Measurements from ENCODE around the gene DST.

Gene DST

GRCh38 chr6:56575736-56576135, 67.0 kb downstream of the DST start:
- CTCF ChIA-PET: interaction anchor here (1.0 to 2.0 kb wide), 9 partner anchors 9 to 127 kb away, joined by 3 to 14 read pairs (median 5); no protein-coding TSS in a partner anchor
- no peak for TF ChIP-seq CTCF (IDR thresholded peaks at IDR 0.05; ENCODE audit: control extremely low read depth, extremely low read depth, low read depth, missing control alignments)
- no peak for DNase-seq (ENCODE audit: extremely low spot score)
- POLR2A ChIA-PET: no interaction called here

GRCh38 chr6:56574292-56574691, 68.4 kb downstream of the DST start:
- ChIA-PET POLR2A (no interaction called here), CTCF (interaction anchor here (1.2 to 1.4 kb wide), 2 partner anchors 13 to 52 kb away, joined by 4 to 6 read pairs; no protein-coding TSS in a partner anchor)

GRCh38 chr6:56573624-56574023, 69.1 kb downstream of the DST start:
- ChIA-PET CTCF (interaction anchor here (1.1 to 1.7 kb wide), 5 partner anchors 8 to 42 kb away, joined by 3 to 6 read pairs (median 3); no protein-coding TSS in a partner anchor), POLR2A (no interaction called here)
- DNase-seq (ENCODE audit: extremely low spot score): no peak
- no peak for TF ChIP-seq CTCF (IDR thresholded peaks at IDR 0.05; ENCODE audit: control extremely low read depth, extremely low read depth, low read depth, missing control alignments)

More at GRCh38 chr6:56574292-56574691, 68.4 kb downstream of the DST start:
- no peak for DNase-seq (ENCODE audit: extremely low spot score)
- no peak for TF ChIP-seq CTCF (IDR thresholded peaks at IDR 0.05; ENCODE audit: control extremely low read depth, extremely low read depth, low read depth, missing control alignments)

GRCh38 chr6:56572788-56573471, 69.8 kb downstream of the DST start:
- no peak for TF ChIP-seq CTCF (IDR thresholded peaks at IDR 0.05; ENCODE audit: control extremely low read depth, extremely low read depth, low read depth, missing control alignments)
- ChIA-PET CTCF (interaction anchor here (1.0 to 1.7 kb wide), 6 partner anchors 9 to 43 kb away, joined by 3 to 6 read pairs (median 3); no protein-coding TSS in a partner anchor), POLR2A (no interaction called here)
- no peak for DNase-seq (ENCODE audit: extremely low spot score)

GRCh38 chr6:56571605-56572004, 71.1 kb downstream of the DST start:
- TF ChIP-seq CTCF (IDR thresholded peaks at IDR 0.05; ENCODE audit: control extremely low read depth, extremely low read depth, low read depth, missing control alignments): no peak
- DNase-seq (ENCODE audit: extremely low spot score): no peak
- CTCF ChIA-PET: interaction anchor here (0.7 to 3.2 kb wide), 16 partner anchors 11 to 257 kb away, joined by 3 to 28 read pairs (median 9); no protein-coding TSS in a partner anchor
- POLR2A ChIA-PET: no interaction called here

GRCh38 chr6:56570413-56571359, 72.0 kb downstream of the DST start:
- peak; percentile 30 for DNase-seq (ENCODE audit: extremely low spot score)
- TF ChIP-seq CTCF (IDR thresholded peaks at IDR 0.05; ENCODE audit: control extremely low read depth, extremely low read depth, low read depth, missing control alignments): no peak
- ChIA-PET CTCF (interaction anchor here (0.6 to 3.2 kb wide), 32 partner anchors 10 to 281 kb away, joined by 3 to 28 read pairs (median 3); no protein-coding TSS in a partner anchor), POLR2A (no interaction called here)
